Frontal cortex (tissue), 4 donors: ENCODE data around the gene SLC9A9. TPM values are rescaled to one million over a fixed set of nuclear protein-coding genes. Genes with fewer than 3 reads are reported as not detected.
A peak's percentile ranks its signal among the peaks of the same experiment; 100 is the strongest.

Experiments used
- DNase-seq, 2 donors: peaks; one replicate each; pipeline ENCODE4 v3.0.0; 2012; ENCODE audit warnings: low spot score in 2 of 2
- FAIRE-seq: peaks from 2 replicates; lab custom pipeline; 2012; peaks lifted over from hg19 to GRCh38; lab: Jason Lieb, UNC
- total RNA-seq: library from RNA; depleted of rRNA; stranded (reverse); fragments of >200 nt; gene quantifications from one replicate; pipeline ENCODE4 v1.2.3, GENCODE V29; 2014
- donor health status: control.
- donor health status: control.
- donor health status: control.

Gene SLC9A9
- total RNA-seq, 1 donor from 2014 or later: 4.9 TPM

DNA sequence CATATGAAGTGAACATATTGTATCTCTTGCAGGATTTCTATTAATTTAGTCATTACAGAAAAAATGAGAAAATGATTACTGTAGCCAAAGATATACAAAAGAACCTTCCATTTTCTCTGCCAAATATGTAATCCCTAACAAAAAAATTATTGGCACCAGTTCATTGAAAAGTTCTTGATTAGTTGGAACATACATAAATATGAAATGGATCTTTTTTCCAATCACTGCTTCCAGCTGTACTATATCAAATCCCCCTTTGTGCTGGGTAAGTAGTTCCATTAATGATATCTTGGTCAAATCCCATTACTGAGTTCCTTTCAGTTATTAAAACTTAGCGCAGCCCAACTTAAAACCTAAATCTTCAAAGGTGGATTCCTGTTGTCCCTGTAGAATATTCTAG lies 263.8 kb downstream of the SLC9A9 start:
- DNase-seq (no peak), FAIRE-seq (no peak)

DNA sequence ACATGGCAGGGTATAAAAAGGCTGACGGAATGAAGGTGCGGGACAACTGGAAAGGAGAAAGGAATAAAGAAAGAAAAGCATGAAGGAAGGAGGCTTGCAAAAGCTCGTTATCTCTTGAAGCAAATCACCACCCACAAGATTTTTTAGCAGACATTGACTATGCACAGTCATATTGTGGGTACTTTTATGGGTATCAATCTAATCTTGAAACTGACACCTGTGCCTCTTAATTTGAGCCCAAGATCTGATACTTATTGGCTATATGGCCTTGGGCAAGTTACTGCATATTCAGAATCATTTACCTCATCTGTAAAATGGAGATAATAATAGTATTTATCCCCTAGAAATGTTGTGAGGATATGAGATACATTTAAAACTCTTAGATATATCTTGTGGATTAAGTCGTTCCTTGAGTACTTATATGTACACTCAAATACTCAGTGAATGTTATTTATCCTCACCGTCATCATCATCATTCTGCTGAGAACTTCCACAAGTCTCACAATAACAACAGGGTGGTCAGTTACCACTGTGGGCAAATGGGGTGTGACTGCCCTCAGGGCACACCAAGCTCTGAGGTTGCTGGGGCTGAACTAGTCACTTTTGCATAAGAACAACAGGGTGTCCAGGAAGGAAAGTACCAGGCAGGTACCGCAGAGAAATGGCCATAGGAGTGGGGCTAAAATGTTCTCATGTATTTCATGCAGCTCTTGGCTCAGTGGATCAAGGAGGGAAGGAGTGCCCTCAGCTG lies 266.1 kb downstream of the SLC9A9 start:
- no peak for DNase-seq
- FAIRE-seq: no peak

DNA sequence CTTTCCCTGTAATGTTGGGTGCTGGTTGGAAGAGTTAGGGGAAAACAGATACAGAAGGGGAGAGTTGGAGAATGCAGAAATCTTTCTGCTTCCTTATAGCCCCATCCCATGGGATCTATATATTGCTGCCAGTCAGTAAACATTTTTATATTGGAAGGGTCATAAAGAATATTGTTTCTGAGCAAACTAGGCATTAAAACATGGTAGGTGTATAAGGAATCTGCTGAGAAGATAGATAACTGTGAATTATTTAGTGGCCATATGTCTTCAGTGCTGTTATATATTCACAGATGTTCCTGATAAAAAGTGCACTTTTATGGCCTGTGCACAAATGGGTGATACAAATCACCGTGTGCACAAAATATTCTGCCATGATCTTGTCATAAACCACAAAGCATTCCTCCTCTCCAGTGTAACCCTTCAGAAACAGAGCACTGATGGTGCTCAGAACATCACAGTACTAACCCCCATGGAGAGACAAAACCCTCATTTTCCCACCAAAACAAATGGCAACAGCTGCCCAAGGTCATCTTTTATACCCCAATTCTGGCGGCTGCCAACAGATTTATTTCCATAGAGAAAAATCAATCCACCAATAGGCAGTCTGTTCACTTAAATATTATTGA lies 269.3 kb downstream of the SLC9A9 start:
- no peak for DNase-seq
- no peak for FAIRE-seq

DNA sequence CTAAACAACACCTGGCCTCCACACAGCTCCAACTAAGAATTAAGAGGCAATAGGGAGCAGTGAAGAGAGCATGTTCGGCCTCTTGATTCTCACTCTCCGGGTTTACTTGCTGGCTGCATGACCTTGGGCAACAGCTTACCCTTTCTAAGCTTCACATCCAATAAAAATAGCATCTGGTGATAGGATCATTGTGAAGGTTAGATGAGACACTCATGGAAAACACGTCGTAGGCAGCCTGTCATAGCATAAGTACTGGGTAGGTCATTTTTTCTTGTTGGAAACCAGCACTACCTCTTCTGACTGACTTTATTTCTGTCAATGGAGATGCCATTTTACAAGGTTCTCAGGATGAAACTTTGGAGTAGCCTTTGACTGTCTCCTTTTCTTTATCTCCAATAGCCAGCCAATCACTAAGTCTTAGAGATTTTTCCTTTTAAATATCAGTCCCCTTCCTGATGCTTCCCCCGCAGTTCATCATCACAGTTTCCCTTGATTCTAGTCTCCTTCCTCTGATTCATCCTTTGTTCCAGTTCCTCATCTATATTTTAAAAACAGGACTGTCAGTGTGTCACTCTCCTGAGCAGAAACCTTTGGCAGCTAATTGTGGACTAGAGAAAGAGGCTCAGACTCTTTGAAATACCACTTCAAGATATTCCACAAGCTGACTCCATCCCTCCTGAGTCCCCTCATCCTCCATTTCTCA lies 271.5 kb downstream of the SLC9A9 start:
- no peak for FAIRE-seq

DNA sequence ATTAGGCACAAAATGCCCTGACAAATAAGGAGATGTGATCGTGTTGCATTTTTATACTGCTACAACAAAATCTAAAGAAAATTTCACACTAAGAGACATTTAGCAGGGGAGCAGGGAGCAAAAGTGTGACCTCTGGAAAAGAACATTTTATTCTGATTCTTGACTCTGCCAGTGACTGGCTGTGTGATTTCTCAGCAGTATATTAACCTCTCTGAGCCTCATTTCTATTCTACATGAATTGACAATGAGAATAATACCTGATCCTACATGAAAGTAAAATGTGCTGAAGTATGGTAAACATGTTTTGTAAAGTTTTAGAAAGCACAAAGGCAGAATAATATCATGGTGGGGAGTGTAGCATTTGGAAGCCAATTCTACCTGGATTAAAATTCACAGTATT lies 273.3 kb downstream of the SLC9A9 start:
- FAIRE-seq (no peak), DNase-seq (no peak)

More for the DNA sequence above, 271.5 kb downstream of the SLC9A9 start:
- DNase-seq: no peak

DNA sequence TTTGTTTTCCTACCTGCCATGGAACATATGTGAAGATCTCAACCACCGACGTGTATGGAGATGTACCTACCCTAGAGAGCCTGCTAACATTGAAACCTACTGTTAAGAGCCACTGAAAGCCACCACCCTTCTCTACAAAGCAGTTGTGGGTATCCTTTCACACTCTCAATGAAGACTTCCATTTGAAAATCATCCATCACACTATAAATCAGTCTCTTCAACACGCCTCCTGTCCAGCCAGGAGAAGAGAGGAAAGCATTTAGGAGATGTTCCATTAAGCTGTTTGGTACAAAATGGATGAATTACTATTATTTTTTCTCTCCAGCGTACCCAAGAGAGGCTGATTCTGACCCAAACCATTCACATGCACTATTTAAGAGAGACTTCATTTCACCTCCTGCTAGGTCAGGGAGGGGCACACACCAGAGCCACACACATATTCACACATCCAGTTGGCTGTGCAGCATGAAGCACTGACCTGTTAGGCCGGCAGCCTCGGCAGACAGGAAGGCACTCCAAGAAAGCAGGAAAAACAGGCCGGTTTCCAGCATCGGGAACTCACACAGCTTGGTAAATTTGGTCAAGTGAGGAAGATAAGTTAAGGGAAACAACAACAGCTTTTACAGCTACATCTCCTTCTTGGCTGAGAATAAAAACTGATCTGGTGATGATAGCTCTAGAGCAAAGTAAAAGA lies 274.5 kb downstream of the SLC9A9 start:
- FAIRE-seq (no peak), DNase-seq (no peak)

DNA sequence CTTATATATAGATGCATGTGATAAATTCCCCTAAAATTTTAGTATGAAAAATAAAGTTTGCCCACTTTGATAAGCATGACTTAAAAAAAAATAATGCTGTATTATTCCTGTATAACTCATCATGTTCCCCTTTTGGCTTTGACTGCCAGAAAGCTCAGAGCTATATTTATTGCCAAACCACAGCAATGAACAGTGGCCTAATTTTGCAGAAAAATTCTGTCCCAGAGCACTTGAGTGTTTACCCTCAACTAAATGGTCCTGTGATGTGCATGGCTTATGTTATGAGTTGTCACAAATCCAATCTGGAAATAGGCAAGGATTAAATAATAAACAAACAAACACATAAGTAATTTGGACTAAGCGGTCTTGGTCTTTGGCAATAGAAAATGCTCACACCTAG lies 276.7 kb downstream of the SLC9A9 start:
- FAIRE-seq (no peak), DNase-seq (no peak)

DNA sequence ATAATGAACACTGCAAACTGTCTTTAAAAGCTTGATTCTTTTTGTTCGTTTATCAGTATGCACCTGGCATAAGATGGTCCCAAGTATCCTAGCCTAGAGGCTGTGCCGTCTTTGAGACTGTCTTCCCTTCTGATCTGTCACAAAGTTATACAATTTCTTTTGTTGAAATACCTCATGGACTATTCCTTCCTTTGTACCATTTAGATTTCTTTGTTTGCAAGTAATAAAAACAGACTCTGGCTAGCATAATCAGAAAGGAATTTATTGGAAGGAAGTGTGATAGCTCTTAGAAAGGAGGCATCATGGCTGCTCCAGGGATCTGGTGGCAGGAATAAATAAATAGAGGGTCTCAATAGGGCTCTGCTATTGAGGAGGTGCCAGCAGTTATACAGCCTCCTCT lies 280.4 kb downstream of the SLC9A9 start:
- DNase-seq (no peak), FAIRE-seq (no peak)

DNA sequence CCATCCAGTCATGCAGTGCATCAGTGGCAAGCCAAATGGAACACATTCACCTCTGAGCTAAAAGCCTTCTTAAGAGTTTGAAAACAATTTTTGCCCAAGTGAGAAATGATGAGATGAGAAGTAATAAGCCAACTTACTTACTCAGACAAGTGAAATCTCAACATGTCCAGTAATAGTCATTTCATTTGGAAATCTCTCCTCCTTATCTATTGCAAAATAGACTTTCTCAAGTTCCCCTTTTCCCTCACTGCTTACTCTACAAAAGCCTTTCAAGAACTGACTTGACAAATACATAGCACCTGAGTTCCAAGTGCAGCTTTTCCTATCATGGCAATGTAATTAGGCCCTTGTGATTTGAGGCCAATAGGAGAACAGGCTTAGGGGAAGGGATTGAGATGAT lies 282.3 kb downstream of the SLC9A9 start:
- FAIRE-seq: no peak
- no peak for DNase-seq

DNA sequence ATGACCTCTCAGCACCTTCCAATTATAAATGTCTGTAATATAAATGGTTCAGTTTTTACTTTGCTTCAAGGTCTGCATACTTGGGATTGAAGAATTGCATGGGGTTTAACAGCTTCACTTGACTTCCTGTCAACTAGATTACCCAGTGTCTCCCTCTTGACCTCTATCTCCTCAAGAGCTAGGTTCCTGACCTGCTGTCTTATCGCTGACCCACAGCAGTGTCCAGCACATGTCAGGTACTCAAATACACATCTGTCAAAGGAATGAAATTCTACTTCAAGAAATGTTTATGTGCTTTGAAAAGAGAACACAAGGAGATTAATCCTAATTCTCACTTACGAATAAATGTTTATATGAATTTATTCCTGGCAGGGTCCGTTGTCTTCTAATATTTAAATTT lies 284.5 kb downstream of the SLC9A9 start:
- no peak for DNase-seq
- no peak for FAIRE-seq

DNA sequence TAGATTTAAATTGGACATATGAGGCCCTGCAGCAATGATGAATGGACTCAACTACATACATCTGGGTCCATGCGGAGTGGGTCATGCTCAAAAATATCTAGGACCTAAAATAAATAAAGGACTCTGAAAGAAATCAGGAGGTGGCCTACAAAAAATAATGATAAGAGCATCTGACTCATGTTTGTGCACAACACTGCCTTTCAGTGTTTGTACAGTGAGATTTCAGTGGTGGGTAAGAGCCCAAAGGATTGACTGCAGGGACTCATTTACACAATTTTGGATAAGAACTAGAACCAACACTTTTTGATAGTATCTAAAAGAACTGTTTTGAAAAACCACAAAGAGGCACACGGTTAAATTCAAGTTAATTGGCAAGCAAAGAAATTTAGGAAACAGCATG lies 285.5 kb downstream of the SLC9A9 start:
- no peak for FAIRE-seq
- DNase-seq: no peak

DNA sequence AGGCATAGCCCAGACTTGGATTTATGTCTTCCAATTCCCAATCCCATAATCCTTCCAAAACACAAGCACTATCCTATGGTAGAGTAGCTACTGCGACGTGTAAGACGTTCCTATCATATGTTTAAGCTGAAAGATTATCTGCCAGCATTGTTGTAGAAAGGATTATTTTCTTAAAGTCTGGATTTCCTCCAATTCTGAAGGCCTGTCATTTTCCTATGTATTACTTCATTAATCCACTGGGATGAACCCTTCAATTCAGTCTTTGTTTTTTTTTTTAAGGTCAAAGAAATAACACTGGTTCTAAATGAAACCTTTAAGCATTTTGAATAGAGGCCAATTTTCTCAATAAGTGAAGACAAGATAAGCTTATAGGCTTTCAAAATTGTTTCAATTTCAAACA lies 289.0 kb downstream of the SLC9A9 start:
- DNase-seq (no peak), FAIRE-seq (no peak)

DNA sequence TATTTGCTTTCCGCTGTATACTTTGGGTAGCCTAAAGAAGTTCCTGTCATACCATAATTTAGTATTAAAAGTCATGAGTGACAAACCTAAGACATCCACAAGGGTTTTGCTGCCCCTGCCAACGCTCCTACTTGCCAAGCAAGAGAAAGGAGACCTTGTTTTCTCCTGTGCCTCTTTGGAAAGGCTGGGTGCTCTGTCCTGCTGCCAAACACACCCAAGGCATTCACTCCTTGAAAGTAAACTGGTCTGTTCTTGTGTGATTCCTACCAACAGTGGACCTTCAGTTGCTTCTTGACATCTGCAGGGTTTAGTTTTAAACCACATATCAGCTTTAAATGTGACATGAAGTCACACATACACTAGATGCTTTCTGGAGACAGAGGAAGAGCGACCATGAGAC lies 295.4 kb downstream of the SLC9A9 start:
- DNase-seq (no peak), FAIRE-seq (no peak)

DNA sequence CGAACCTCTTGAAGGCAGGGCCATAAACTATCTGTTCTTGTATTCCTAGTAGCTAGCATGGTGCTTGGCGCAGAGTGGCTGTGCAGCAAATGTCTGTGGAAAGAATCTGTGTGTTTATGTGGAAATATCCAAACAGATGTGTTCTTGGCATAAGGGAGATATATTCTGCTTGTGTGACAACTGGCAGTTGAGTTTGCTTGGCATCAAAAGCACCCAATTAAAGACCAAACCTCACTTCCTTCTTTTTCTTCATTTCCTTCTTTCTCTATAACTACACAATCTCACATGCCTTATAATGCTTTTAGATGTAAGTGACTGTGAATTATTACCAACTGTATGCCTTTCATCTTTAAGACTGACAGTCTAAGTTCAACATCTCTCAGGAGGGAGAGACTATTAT lies 296.5 kb downstream of the SLC9A9 start:
- DNase-seq: no peak
- no peak for FAIRE-seq

DNA sequence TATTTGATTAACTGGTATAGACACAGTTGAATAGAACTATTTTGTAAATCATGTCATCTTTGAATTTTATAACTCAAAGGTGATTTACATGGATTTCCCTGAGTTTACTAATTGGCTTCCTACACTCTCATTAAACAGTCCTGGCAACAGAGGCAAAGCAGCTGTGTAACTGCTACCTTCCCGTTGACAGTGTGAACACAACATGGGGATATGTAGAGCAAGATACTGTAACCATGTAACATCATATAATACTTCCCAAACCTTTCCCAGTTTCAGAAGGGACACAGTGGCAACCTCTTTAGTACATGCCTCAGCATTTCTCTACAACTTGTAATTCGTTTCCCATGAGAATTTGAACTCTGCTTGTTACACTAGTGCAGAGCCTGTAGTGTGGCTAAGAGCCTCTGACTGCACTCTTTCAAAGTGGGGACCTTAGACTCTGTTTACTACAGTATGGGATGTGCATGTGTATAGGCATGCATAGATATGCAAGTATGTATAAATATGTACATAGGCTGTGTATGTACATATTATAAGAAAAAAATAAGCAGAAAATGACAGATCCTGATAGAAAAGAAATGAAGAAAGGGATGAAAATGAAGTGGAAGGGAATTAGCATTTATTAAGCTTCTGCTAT lies 299.3 kb downstream of the SLC9A9 start:
- no peak for DNase-seq
- FAIRE-seq: no peak

DNA sequence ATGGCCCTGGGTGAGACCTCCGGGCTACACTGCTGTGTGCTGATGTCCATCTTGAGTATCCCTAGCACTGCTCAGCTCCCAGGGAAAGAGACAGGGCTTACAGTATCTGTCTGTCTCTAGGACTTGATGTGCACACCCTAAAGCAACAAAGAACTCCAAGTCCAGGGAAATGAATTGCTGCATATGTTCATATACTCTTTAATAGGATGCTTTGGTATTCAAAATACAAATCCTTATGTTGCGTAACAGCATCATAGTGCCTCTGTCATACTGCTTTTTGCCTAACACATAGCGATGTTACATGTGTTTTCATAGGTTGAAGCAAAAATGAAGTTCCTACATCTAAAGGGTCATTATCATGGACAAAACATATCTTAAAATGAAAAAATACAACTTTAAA lies 299.9 kb downstream of the SLC9A9 start:
- no peak for FAIRE-seq
- DNase-seq: no peak

DNA sequence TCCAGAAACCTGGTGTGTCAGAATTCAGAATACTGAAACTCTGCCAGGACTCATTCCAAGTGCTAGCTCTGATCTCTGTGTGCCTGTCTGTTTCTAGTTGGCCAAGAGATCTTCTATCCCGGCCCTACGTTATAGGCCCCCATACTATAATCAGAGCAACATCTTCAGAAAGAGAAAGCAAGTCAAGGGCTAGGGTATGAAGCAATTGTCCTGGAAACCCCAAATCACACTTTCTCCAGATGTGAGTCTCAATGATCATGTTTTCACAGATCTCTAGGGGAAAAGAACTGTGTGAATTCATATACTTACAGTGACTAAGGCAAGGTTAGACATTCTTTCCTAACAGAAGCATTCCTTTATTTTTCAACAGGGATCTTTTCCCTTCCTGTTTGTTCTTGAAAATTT lies 309.7 kb downstream of the SLC9A9 start:
- DNase-seq: no peak
- no peak for FAIRE-seq

DNA sequence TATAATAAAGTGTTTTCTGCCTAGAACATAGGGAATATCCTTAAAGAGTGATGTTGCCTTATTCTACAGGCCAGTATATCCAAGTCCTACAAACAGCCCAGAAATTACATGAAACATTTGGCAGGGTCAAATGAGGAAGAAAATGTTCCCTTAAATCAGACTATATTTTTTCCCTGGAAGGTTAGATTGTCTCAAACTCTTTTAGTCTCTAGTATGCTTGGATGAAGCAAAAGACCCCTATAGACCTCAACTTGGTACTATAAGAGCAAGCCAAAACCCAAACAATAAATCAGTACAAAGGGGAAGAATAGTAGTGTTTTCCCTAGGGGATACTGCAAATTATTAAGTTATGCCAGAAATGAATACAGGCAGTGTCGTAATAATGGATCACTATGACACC lies 310.2 kb downstream of the SLC9A9 start:
- no peak for DNase-seq
- FAIRE-seq: no peak

DNA sequence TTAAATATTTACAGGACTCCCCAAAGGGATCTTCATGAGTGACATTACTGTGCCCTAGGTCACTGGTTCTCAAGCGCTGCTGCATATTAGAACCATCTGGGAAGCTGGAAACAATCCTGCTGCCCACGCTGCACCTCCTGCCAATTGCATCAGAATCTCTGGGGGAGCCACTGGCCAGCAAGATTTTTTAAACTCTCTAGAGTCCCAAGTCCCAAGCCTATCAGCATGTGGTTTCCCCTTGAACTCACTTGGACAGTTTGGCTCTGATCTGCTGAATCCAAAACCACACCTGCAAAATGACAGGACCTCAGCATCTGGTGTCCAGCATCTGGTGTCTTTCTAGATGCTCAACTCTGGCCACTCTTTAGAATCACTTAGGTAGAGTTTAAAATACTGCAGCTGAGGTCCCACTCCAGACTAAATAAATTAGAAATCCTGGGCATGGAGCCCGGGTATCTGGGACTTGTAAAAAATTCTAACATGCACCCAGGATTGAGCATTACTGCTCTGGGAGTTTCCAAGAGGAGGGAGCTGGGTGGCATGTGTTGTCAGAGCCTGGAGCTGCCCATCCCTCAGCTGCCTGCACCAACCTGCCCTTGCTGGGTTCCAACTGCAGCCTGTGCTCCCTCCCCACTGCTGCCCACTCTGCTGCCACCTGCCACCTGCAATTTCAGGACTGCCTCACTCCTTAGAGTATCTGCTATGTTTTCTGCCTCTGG lies 311.3 kb downstream of the SLC9A9 start:
- DNase-seq (peak in 1 of 2 donors; percentile 12), FAIRE-seq (no peak)
